ENCODE data around the gene TMC2.

Gene TMC2

DNA sequence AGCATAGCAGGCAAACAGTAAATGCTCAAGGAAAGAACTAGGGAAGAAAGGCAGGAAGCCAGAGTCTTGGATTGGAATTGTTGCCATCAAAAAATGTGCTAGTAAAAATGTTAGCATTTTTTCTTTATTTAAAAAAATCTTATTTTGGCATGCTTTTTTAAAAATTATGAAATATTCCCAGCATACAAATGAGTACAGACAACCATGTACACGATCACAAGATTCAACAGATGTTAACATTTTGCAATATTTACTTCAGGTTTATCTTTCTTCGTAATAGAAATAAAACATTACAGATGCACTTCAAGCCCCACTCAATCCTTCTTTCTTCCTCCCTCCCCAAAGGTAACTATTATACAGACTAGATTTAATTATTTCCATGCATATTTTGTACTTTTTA lies 88.7 kb downstream of the TMC2 start:
- no peaks in the 10 kb centered on the region for H3K79me2 ChIP-seq (ENCODE audit: control insufficient read depth, low read length)

GRCh38 chr20:2626853-2627541 lies 90.6 kb downstream of the TMC2 start:
- no peaks in the 10 kb centered on the region for H3K79me2 ChIP-seq (ENCODE audit: control insufficient read depth, low read length)
- no peak overlapping the region for H3K4me2 ChIP-seq (ENCODE audit: low read length)
- H3K9me3 ChIP-seq (ENCODE audit: control insufficient read depth, insufficient read depth, low read length) = peaks cover 3% of the 10 kb centered on the region; the same call in 1 of the 2 replicates
- H3F3A ChIP-seq (ENCODE audit: control insufficient read depth, insufficient read depth) = no peaks in the 10 kb centered on the region
- H3K36me3 ChIP-seq (ENCODE audit: control insufficient read depth, low read length) = no peaks in the 10 kb centered on the region
- H3K4me3 ChIP-seq (ENCODE audit: low read length) = no peak overlapping the region
- TF ChIP-seq, protein P1, sequence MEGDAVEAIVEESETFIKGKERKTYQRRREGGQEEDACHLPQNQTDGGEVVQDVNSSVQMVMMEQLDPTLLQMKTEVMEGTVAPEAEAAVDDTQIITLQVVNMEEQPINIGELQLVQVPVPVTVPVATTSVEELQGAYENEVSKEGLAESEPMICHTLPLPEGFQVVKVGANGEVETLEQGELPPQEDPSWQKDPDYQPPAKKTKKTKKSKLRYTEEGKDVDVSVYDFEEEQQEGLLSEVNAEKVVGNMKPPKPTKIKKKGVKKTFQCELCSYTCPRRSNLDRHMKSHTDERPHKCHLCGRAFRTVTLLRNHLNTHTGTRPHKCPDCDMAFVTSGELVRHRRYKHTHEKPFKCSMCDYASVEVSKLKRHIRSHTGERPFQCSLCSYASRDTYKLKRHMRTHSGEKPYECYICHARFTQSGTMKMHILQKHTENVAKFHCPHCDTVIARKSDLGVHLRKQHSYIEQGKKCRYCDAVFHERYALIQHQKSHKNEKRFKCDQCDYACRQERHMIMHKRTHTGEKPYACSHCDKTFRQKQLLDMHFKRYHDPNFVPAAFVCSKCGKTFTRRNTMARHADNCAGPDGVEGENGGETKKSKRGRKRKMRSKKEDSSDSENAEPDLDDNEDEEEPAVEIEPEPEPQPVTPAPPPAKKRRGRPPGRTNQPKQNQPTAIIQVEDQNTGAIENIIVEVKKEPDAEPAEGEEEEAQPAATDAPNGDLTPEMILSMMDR (IDR thresholded peaks at IDR 0.05; ENCODE audit: low read depth, low read length, poor library complexity, severe bottlenecking) = no peak
- TF ChIP-seq EZH2phosphoT487 (IDR thresholded peaks at IDR 0.05; ENCODE audit: borderline replicate concordance, low read length) = no peak
- H4K20me1 ChIP-seq (ENCODE audit: control insufficient read depth, insufficient read depth, low read depth, low read length) = no peaks in the 10 kb centered on the region
- peaks cover 17% of the 10 kb centered on the region; the same call in 1 of the 2 replicates for H3K27me3 ChIP-seq (ENCODE audit: control insufficient read depth, low read length)
- H3K9me2 ChIP-seq (replicated peaks; ENCODE audit: control insufficient read depth, low read length) = no peaks in the 10 kb centered on the region
- H3K27ac ChIP-seq (ENCODE audit: low read depth, low read length) = no peak overlapping the region
- H3K4me1 ChIP-seq (ENCODE audit: control insufficient read depth, low read length) = no peaks in the 10 kb centered on the region

More for the DNA sequence above, 88.7 kb downstream of the TMC2 start:
- Histone ChIP-seq H3F3A (ENCODE audit: control insufficient read depth, insufficient read depth) (no peaks in the 10 kb centered on the region), H3K4me1 (ENCODE audit: control insufficient read depth, low read length) (no peaks in the 10 kb centered on the region), H3K9me3 (ENCODE audit: control insufficient read depth, insufficient read depth, low read length) (peaks cover 3% of the 10 kb centered on the region; the same call in 1 of the 2 replicates), H3K9me2 (replicated peaks; ENCODE audit: control insufficient read depth, low read length) (no peaks in the 10 kb centered on the region), H3K4me3 (ENCODE audit: low read length) (no peak overlapping the region), H3K27ac (ENCODE audit: low read depth, low read length) (no peak overlapping the region), H3K36me3 (ENCODE audit: control insufficient read depth, low read length) (no peaks in the 10 kb centered on the region), H4K20me1 (ENCODE audit: control insufficient read depth, insufficient read depth, low read depth, low read length) (no peaks in the 10 kb centered on the region), H3K27me3 (ENCODE audit: control insufficient read depth, low read length) (peaks cover 19% of the 10 kb centered on the region), H3K4me2 (ENCODE audit: low read length) (no peak overlapping the region)
- TF ChIP-seq, protein P1 (IDR thresholded peaks at IDR 0.05; ENCODE audit: low read depth, low read length, poor library complexity, severe bottlenecking) = no peak
- TF ChIP-seq EZH2phosphoT487 (IDR thresholded peaks at IDR 0.05; ENCODE audit: borderline replicate concordance, low read length) = no peak

GRCh38 chr20:2631228-2631627 lies 94.9 kb downstream of the TMC2 start:
- TF ChIP-seq, protein P1 (IDR thresholded peaks at IDR 0.05; ENCODE audit: low read depth, low read length, poor library complexity, severe bottlenecking) = peak; percentile 17
- no peak for TF ChIP-seq EZH2phosphoT487 (IDR thresholded peaks at IDR 0.05; ENCODE audit: borderline replicate concordance, low read length)
- no peaks in the 10 kb centered on the region for H3K4me1 ChIP-seq (ENCODE audit: control insufficient read depth, low read length)
- H3K4me2 ChIP-seq (ENCODE audit: low read length) = no peak overlapping the region
- no peaks in the 10 kb centered on the region for H3K79me2 ChIP-seq (ENCODE audit: control insufficient read depth, low read length)
- H3K4me3 ChIP-seq (ENCODE audit: low read length) = no peak overlapping the region
- no peaks in the 10 kb centered on the region; the same call in 1 of the 2 replicates for H4K20me1 ChIP-seq (ENCODE audit: control insufficient read depth, insufficient read depth, low read depth, low read length)
- no peak overlapping the region for H3K27ac ChIP-seq (ENCODE audit: low read depth, low read length)
- peaks cover 3% of the 10 kb centered on the region; the same call in 1 of the 2 replicates for H3K9me3 ChIP-seq (ENCODE audit: control insufficient read depth, insufficient read depth, low read length)
- H3K27me3 ChIP-seq (ENCODE audit: control insufficient read depth, low read length) = peaks cover 24% of the 10 kb centered on the region
- H3K9me2 ChIP-seq (replicated peaks; ENCODE audit: control insufficient read depth, low read length) = no peaks in the 10 kb centered on the region
- no peaks in the 10 kb centered on the region for H3K36me3 ChIP-seq (ENCODE audit: control insufficient read depth, low read length)
- H3F3A ChIP-seq (ENCODE audit: control insufficient read depth, insufficient read depth) = no peaks in the 10 kb centered on the region
